ENCODE data around the gene GALNT9.

The GALNT9 gene

GRCh38 chr12:132373901-132374611 is 44.7 kb upstream of the GALNT9 start:
- Mint-ChIP-seq H3K4me1 (peaks cover 16% of the 10 kb centered on the region), H3K36me3 (ENCODE audit: low read depth) (no peaks in the 10 kb centered on the region), H3K27me3 (ENCODE audit: low read depth, poor library complexity) (peaks cover 59% of the 10 kb centered on the region), H3K4me3 (no peak overlapping the region), H3K27ac (no peak overlapping the region), H3K9me3 (peaks cover 32% of the 10 kb centered on the region)
- no peak for TF ChIP-seq CTCF (IDR thresholded peaks at IDR 0.05)
- no peak for DNase-seq

- H3K27ac Mint-ChIP-seq: no peak overlapping the region
- H3K9me3 Mint-ChIP-seq: peaks cover 23% of the 10 kb centered on the region
- H3K4me1 Mint-ChIP-seq: peaks cover 39% of the 10 kb centered on the region
- DNase-seq: no peak
- H3K36me3 Mint-ChIP-seq (ENCODE audit: low read depth): no peaks in the 10 kb centered on the region
- peaks cover 55% of the 10 kb centered on the region for H3K27me3 Mint-ChIP-seq (ENCODE audit: low read depth, poor library complexity)
- no peak for TF ChIP-seq CTCF (IDR thresholded peaks at IDR 0.05)
- H3K4me3 Mint-ChIP-seq: no peak overlapping the region
Observed at GRCh38 chr12:132367852-132368251, 38.5 kb upstream of the GALNT9 start.

- no peak for TF ChIP-seq CTCF (IDR thresholded peaks at IDR 0.05)
Observed at GRCh38 chr12:132367071-132367851, 37.9 kb upstream of the GALNT9 start.

GRCh38 chr12:132366341-132366861 is 37.0 kb upstream of the GALNT9 start:
- H3K4me3 Mint-ChIP-seq: no peak overlapping the region
- no peaks in the 10 kb centered on the region for H3K36me3 Mint-ChIP-seq (ENCODE audit: low read depth)
- TF ChIP-seq CTCF (IDR thresholded peaks at IDR 0.05): no peak

More at GRCh38 chr12:132367071-132367851, 37.9 kb upstream of the GALNT9 start:
- Mint-ChIP-seq H3K4me1 (peaks cover 39% of the 10 kb centered on the region), H3K36me3 (ENCODE audit: low read depth) (no peaks in the 10 kb centered on the region), H3K27ac (peak overlapping the region; percentile 16), H3K9me3 (peaks cover 22% of the 10 kb centered on the region), H3K27me3 (ENCODE audit: low read depth, poor library complexity) (peaks cover 49% of the 10 kb centered on the region), H3K4me3 (no peak overlapping the region)
- DNase-seq: no peak

GRCh38 chr12:132365226-132365625 is 35.8 kb upstream of the GALNT9 start:
- Mint-ChIP-seq H3K36me3 (ENCODE audit: low read depth) (no peaks in the 10 kb centered on the region), H3K27ac (no peak overlapping the region), H3K4me1 (peaks cover 39% of the 10 kb centered on the region), H3K9me3 (peaks cover 4% of the 10 kb centered on the region), H3K27me3 (ENCODE audit: low read depth, poor library complexity) (peaks cover 30% of the 10 kb centered on the region), H3K4me3 (no peak overlapping the region)
- no peak for DNase-seq
- no peak for TF ChIP-seq CTCF (IDR thresholded peaks at IDR 0.05)

More at GRCh38 chr12:132366341-132366861, 37.0 kb upstream of the GALNT9 start:
- peak; percentile 75 for DNase-seq
- Mint-ChIP-seq H3K27me3 (ENCODE audit: low read depth, poor library complexity) (peaks cover 42% of the 10 kb centered on the region), H3K9me3 (peaks cover 16% of the 10 kb centered on the region), H3K4me1 (peaks cover 39% of the 10 kb centered on the region), H3K27ac (peak overlapping the region; percentile 77)

All from nephron progenitor cell (in vitro differentiated cells).